GM19023 (cell line): Measurements from ENCODE around the gene FAM171A2.
"Not testable (repeated sequence)": the region's sequence is repeated elsewhere in the genome, so short reads cannot be mapped to it uniquely, and the experiment has no call there.

Source experiments
- ATAC-seq: cut with Tn5 transposase; IDR thresholded peaks from one replicate; pipeline ENCODE4 v1.9.1; 2021; ENCODE audit warnings: mild to moderate bottlenecking, moderate library complexity; ENCODE audit not compliant: unreplicated experiment

Gene FAM171A2

GRCh38 chr17:44363613-44364159 lies at the start of gene FAM171A2:
Gene FAM171A2 (minus strand): TSS chr17:44363853. CDS start chr17:44363714, 139 bp downstream.
- ATAC-seq: no peak

GRCh38 chr17:44409309-44410028 lies 45.8 kb upstream of the FAM171A2 start:
- no peak for ATAC-seq

GRCh38 chr17:44408786-44409185 lies 45.1 kb upstream of the FAM171A2 start:
- no peak for ATAC-seq

GRCh38 chr17:44402564-44403172 lies 39.0 kb upstream of the FAM171A2 start:
- no peak for ATAC-seq

- no peak for ATAC-seq
Observed at GRCh38 chr17:44400226-44400847, 36.7 kb upstream of the FAM171A2 start.

GRCh38 chr17:44398692-44399691 lies 35.3 kb upstream of the FAM171A2 start:
- ATAC-seq: no peak

GRCh38 chr17:44397479-44398440 lies 34.1 kb upstream of the FAM171A2 start:
- ATAC-seq: no peak

- ATAC-seq: no peak
Observed at GRCh38 chr17:44396946-44397345, 33.3 kb upstream of the FAM171A2 start.

- ATAC-seq: no peak
Observed at GRCh38 chr17:44394833-44395232, 31.2 kb upstream of the FAM171A2 start.

GRCh38 chr17:44394112-44394511 lies 30.5 kb upstream of the FAM171A2 start:
- not testable (repeated sequence) for ATAC-seq

GRCh38 chr17:44390250-44390870 lies 26.7 kb upstream of the FAM171A2 start:
- ATAC-seq: no peak

GRCh38 chr17:44389723-44390202 lies 26.1 kb upstream of the FAM171A2 start:
- no peak for ATAC-seq

GRCh38 chr17:44389281-44389680 lies 25.6 kb upstream of the FAM171A2 start, which contains the start of gene ITGA2B:
Gene ITGA2B (minus strand): TSS chr17:44389649. CDS start chr17:44389473, 176 bp downstream.
- no peak for ATAC-seq

GRCh38 chr17:44387804-44388203 lies 24.2 kb upstream of the FAM171A2 start:
- ATAC-seq: no peak

- ATAC-seq: no peak
Observed at GRCh38 chr17:44386182-44386525, 22.5 kb upstream of the FAM171A2 start.

- no peak for ATAC-seq
Observed at GRCh38 chr17:44385287-44386181, 21.9 kb upstream of the FAM171A2 start.

- ATAC-seq: no peak
Observed at GRCh38 chr17:44384823-44385286, 21.2 kb upstream of the FAM171A2 start.
